H9 (cell line): Measurements from ENCODE around the gene LTBP4. TPM values are rescaled to one million over a fixed set of nuclear protein-coding genes. Genes with fewer than 3 reads are reported as not detected.

Source experiments
- DNase-seq: peaks from one replicate; pipeline ENCODE4 v3.0.0-alpha.2; 2017
- H2AFZ ChIP-seq: one replicate; pipeline ENCODE4 v1.6.1; 2013; ENCODE audit warnings: mild to moderate bottlenecking, low read length, control low read depth, moderate library complexity
- H2AK5ac ChIP-seq: 2 replicates; pipeline ENCODE4 v1.6.1; 2013; ENCODE audit warnings: low read length, control low read depth, mixed read lengths; ENCODE audit not compliant: insufficient read length
- H2BK120ac ChIP-seq: one replicate; pipeline ENCODE4 v1.6.1; 2013; ENCODE audit warnings: low read depth, mild to moderate bottlenecking, low read length, control low read depth, inconsistent platforms; ENCODE audit not compliant: poor library complexity, severe bottlenecking
- H2BK12ac ChIP-seq: 2 replicates; pipeline ENCODE4 v1.6.1; 2013; ENCODE audit warnings: low read length, control low read depth, mixed read lengths, low read depth; ENCODE audit not compliant: insufficient read length
- H2BK15ac ChIP-seq: 2 replicates; pipeline ENCODE4 v1.6.1; 2013; ENCODE audit warnings: low read depth, low read length, control low read depth
- H2BK20ac ChIP-seq: one replicate; pipeline ENCODE4 v1.6.1; 2013; ENCODE audit warnings: low read depth, mild to moderate bottlenecking, low read length, control low read depth, inconsistent platforms; ENCODE audit not compliant: poor library complexity, severe bottlenecking
- H2BK5ac ChIP-seq: 2 replicates; pipeline ENCODE4 v1.6.1; 2013; ENCODE audit warnings: low read length, control low read depth, mixed read lengths; ENCODE audit not compliant: insufficient read length
- H3K14ac ChIP-seq: 2 replicates; pipeline ENCODE4 v1.6.1; 2013; ENCODE audit warnings: low read length, control low read depth; ENCODE audit not compliant: insufficient read depth
- H3K18ac ChIP-seq: 2 replicates; pipeline ENCODE4 v1.6.1; 2013; ENCODE audit warnings: low read depth, mild to moderate bottlenecking, mixed read lengths, low read length, control low read depth; ENCODE audit not compliant: insufficient read length
- H3K23ac ChIP-seq: 2 replicates; pipeline ENCODE4 v1.6.1; 2013; ENCODE audit warnings: low read length, control low read depth, mixed read lengths, low read depth; ENCODE audit not compliant: insufficient read length
- H3K23me2 ChIP-seq: 2 replicates; pipeline ENCODE4 v1.6.1; 2013; ENCODE audit warnings: low read depth, mild to moderate bottlenecking, mixed read lengths, low read length, control low read depth; ENCODE audit not compliant: insufficient read length, poor library complexity, severe bottlenecking
- H3K27ac ChIP-seq: 2 replicates; pipeline ENCODE4 v1.5.1; 2013; ENCODE audit warnings: low read length, control low read depth, mixed read lengths, low read depth; ENCODE audit not compliant: insufficient read length
- H3K27me3 ChIP-seq: 2 replicates; pipeline ENCODE4 v1.6.1; 2013; ENCODE audit warnings: low read length, control low read depth, inconsistent platforms; ENCODE audit not compliant: insufficient read depth
- H3K4ac ChIP-seq: 2 replicates; pipeline ENCODE4 v1.6.1; 2013; ENCODE audit warnings: low read depth, mild to moderate bottlenecking, control low read depth, inconsistent platforms, low read length, moderate library complexity
- H3K4me1 ChIP-seq: 2 replicates; pipeline ENCODE4 v1.6.1; 2013; ENCODE audit warnings: low read length, control low read depth, inconsistent platforms; ENCODE audit not compliant: insufficient read depth
- H3K4me2 ChIP-seq: 2 replicates; pipeline ENCODE4 v1.6.1; 2013; ENCODE audit warnings: low read length, control low read depth, mixed read lengths; ENCODE audit not compliant: insufficient read length, insufficient read depth
- H3K56ac ChIP-seq: 2 replicates; pipeline ENCODE4 v1.6.1; 2013; ENCODE audit warnings: low read depth, mild to moderate bottlenecking, mixed read lengths, low read length, control low read depth; ENCODE audit not compliant: insufficient read length
- H3K79me1 ChIP-seq: 2 replicates; pipeline ENCODE4 v1.6.1; 2013; ENCODE audit warnings: low read depth, mild to moderate bottlenecking, moderate library complexity, low read length, control low read depth, inconsistent platforms; ENCODE audit not compliant: insufficient read depth, poor library complexity, severe bottlenecking
- H3K79me2 ChIP-seq: 2 replicates; pipeline ENCODE4 v1.6.1; 2013; ENCODE audit warnings: low read length, control low read depth, inconsistent platforms; ENCODE audit not compliant: insufficient read depth
- H3K9ac ChIP-seq: 2 replicates; pipeline ENCODE4 v1.6.1; 2013; ENCODE audit warnings: low read length, control low read depth, mixed read lengths; ENCODE audit not compliant: insufficient read length; ENCODE audit errors: extremely low read depth
- H3K9me3 ChIP-seq: one replicate; pipeline ENCODE4 v1.6.1; 2013; ENCODE audit warnings: low read depth, low read length, inconsistent platforms; ENCODE audit not compliant: control insufficient read depth
- H3T11ph ChIP-seq: one replicate; pipeline ENCODE4 v1.6.1; 2013; ENCODE audit warnings: mild to moderate bottlenecking, low read length, control low read depth, inconsistent platforms
- H4K20me1 ChIP-seq: one replicate; pipeline ENCODE4 v1.6.1; 2013; ENCODE audit not compliant: control insufficient read depth, insufficient read length, insufficient read depth
- H4K5ac ChIP-seq: 2 replicates; pipeline ENCODE4 v1.6.1; 2013; ENCODE audit warnings: low read depth, mild to moderate bottlenecking, mixed read lengths, low read length, control low read depth; ENCODE audit not compliant: insufficient read length
- H4K8ac ChIP-seq: replicated peaks from 2 replicates; pipeline ENCODE4 v1.6.1; 2013; ENCODE audit warnings: low read length, control low read depth, mixed read lengths, low read depth; ENCODE audit not compliant: insufficient read length
- H4K91ac ChIP-seq: 2 replicates; pipeline ENCODE4 v1.6.1; 2013; ENCODE audit warnings: low read depth, mild to moderate bottlenecking, moderate library complexity, mixed read lengths, low read length, control low read depth; ENCODE audit not compliant: insufficient read length
- H3K27ac Mint-ChIP-seq, 3 experiments: 2 replicates in 2 of 3; 3 replicates in 1 of 3; pipeline ENCODE4 v1.8.0; 2020 to 2021; ENCODE audit warnings: mixed read lengths in 3 of 3, mild to moderate bottlenecking in 1 of 3, moderate library complexity in 1 of 3
- H3K27me3 Mint-ChIP-seq: 2 replicates; pipeline ENCODE4 v1.8.0; 2021; ENCODE audit warnings: low read depth, mild to moderate bottlenecking, moderate library complexity, mixed read lengths
- H3K36me3 Mint-ChIP-seq, 3 experiments: 2 replicates in 2 of 3; 3 replicates in 1 of 3; pipeline ENCODE4 v1.8.0; 2020 to 2021; ENCODE audit warnings: low read depth in 3 of 3, mixed read lengths in 3 of 3; ENCODE audit not compliant: insufficient read depth in 1 of 3
- H3K4me1 Mint-ChIP-seq, 2 experiments: 2 replicates each; pipeline ENCODE4 v1.8.0; 2020; ENCODE audit warnings: mixed read lengths in 2 of 2
- H3K4me3 Mint-ChIP-seq, 2 experiments: 2 replicates in 1 of 2; 3 replicates in 1 of 2; pipeline ENCODE4 v1.8.0; 2020 to 2021; ENCODE audit warnings: mild to moderate bottlenecking in 2 of 2, mixed read lengths in 2 of 2, moderate library complexity in 1 of 2
- H3K9me3 Mint-ChIP-seq, 2 experiments: 2 replicates in 1 of 2; 3 replicates in 1 of 2; pipeline ENCODE4 v1.8.0; 2020; ENCODE audit warnings: mild to moderate bottlenecking in 2 of 2, mixed read lengths in 2 of 2, moderate library complexity in 1 of 2
- CTCF ChIP-seq: fragments of 200-600 bp; sonication (generic); conservative IDR thresholded peaks from 3 replicates; pipeline ENCODE4 v1.8.0; 2021; ENCODE audit warnings: antibody characterized with exemption, mild to moderate bottlenecking
- WGBS: extraction: QIAGEN DNeasy Blood & Tissue Kit; methylation state at CpG from one replicate; pipeline ENCODE4 v1.1.7; 2013; ENCODE audit warnings: missing lambda C conversion rate, low lambda C conversion rate, mixed read lengths; ENCODE audit not compliant: insufficient read length; ENCODE audit errors: extremely low coverage; 5-methylcytosine and 5-hydroxymethylcytosine counted together
- total RNA-seq: library from RNA; stranded (reverse); gene quantifications from 2 replicates; pipeline ENCODE4 v1.2.1, GENCODE V29; 2021

The LTBP4 gene
- total RNA-seq, 1 experiment from 2014 or later = 129 TPM

DNA sequence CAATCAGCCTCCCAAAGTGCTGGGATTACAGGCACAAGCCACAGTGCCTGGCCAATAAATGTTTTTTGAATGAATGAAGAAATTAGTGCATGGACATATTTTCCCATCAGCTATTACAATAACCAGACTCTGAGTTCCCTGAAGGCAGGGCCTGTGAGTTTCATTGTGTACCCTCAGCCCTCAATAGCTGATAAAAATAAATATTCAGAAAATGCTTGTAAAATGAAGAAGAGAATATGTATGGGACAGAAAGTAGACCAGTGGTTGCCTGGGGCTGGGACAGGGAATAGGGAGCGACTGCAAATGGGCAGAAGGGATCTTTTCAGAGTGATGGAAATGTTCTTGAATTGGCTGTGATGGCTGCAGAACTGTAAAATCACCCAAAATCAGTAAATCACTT lies 60.4 kb downstream of the LTBP4 start:
- no peak overlapping the region; a peak in 1 of 5 replicates for H3K4me3 Mint-ChIP-seq
- no peak overlapping the region for H2BK12ac ChIP-seq

More for the DNA sequence above, 60.4 kb downstream of the LTBP4 start:
- Mint-ChIP-seq H3K27me3 (peaks cover 19% of the 10 kb centered on the region), H3K27ac (no peak overlapping the region), H3K9me3 (no peaks in the 10 kb centered on the region), H3K36me3 (no peaks in the 10 kb centered on the region; a peak in 1 of 7 replicates), H3K4me1 (peaks cover 5 to 13% of the 10 kb centered on the region in 2 experiments)
- H2BK120ac ChIP-seq = no peak overlapping the region
- no peak overlapping the region for H3K9ac ChIP-seq
- no peak for DNase-seq
- no peak overlapping the region for H2BK15ac ChIP-seq
- no peak overlapping the region for H4K8ac ChIP-seq
- H3K14ac ChIP-seq = no peak overlapping the region
- H3K56ac ChIP-seq = no peak overlapping the region
- H3K4ac ChIP-seq = no peak overlapping the region
- no CpG with 5 or more reads among the region's 1 CpG for WGBS
- H3K27ac ChIP-seq = no peak overlapping the region
- no peak overlapping the region for H3K18ac ChIP-seq
- H3K23ac ChIP-seq = no peak overlapping the region
- H3K79me2 ChIP-seq = no peaks in the 10 kb centered on the region
- no peaks in the 10 kb centered on the region for H3K23me2 ChIP-seq
- H3K4me1 ChIP-seq = no peaks in the 10 kb centered on the region
- H2AFZ ChIP-seq = no peak overlapping the region
- H4K20me1 ChIP-seq = no peaks in the 10 kb centered on the region
- no peak overlapping the region for H2AK5ac ChIP-seq
- H2BK5ac ChIP-seq = no peak overlapping the region
- H3K79me1 ChIP-seq = no peaks in the 10 kb centered on the region
- no peak overlapping the region for H4K5ac ChIP-seq
- TF ChIP-seq CTCF = no peak
- no peaks in the 10 kb centered on the region; the same call in 1 of the 2 replicates for H3K27me3 ChIP-seq
- no peak overlapping the region for H3K4me2 ChIP-seq
- H2BK20ac ChIP-seq = no peak overlapping the region
- H3K9me3 ChIP-seq = no peaks in the 10 kb centered on the region
- H3T11ph ChIP-seq = no peak overlapping the region
- no peak overlapping the region for H4K91ac ChIP-seq
